IPS DF 6.9 (cell line): ENCODE results near the gene WFDC1.

ENCODE experiments used
- DNase-seq: peaks from one replicate; pipeline ENCODE4 v3.0.0-alpha.2; 2013; ENCODE audit warnings: low read depth, low spot score
- H3K27ac ChIP-seq: one replicate; pipeline ENCODE4 v1.5.1; 2013; ENCODE audit warnings: low read length, control low read depth
- H3K27me3 ChIP-seq: 2 replicates; pipeline ENCODE4 v1.6.1; 2013; ENCODE audit warnings: mild to moderate bottlenecking, low read length; ENCODE audit not compliant: control insufficient read depth, insufficient read depth
- H3K36me3 ChIP-seq: 2 replicates; pipeline ENCODE4 v1.6.1; 2013; ENCODE audit warnings: low read length; ENCODE audit not compliant: control insufficient read depth, insufficient read depth
- H3K4me1 ChIP-seq: 2 replicates; pipeline ENCODE4 v1.6.1; 2013; ENCODE audit warnings: low read length; ENCODE audit not compliant: control insufficient read depth, insufficient read depth
- H3K4me3 ChIP-seq: 2 replicates; pipeline ENCODE4 v1.5.1; 2013; ENCODE audit warnings: mild to moderate bottlenecking, low read length
- H3K9me3 ChIP-seq: 2 replicates; pipeline ENCODE4 v1.6.1; 2013; ENCODE audit warnings: low read length, inconsistent platforms; ENCODE audit not compliant: control insufficient read depth, insufficient read depth
- WGBS: extraction: QIAGEN DNeasy Blood & Tissue Kit; methylation state at CpG from one replicate; pipeline ENCODE4 v1.1.7; 2013; ENCODE audit warnings: mixed read lengths, missing lambda C conversion rate; ENCODE audit not compliant: insufficient read length, insufficient coverage; 5-methylcytosine and 5-hydroxymethylcytosine counted together

The WFDC1 gene

GRCh38 chr16:84259691-84260090 is 35.0 kb upstream of the WFDC1 start:
- WGBS, result no CpG with 5 or more reads among the region's 3 CpGs
- no peak overlapping the region for H3K27ac ChIP-seq
- no peaks in the 10 kb centered on the region for H3K9me3 ChIP-seq

GRCh38 chr16:84260766-84261554 is 33.7 kb upstream of the WFDC1 start:
- H3K36me3 ChIP-seq, result no peaks in the 10 kb centered on the region
- DNase-seq, result no peak
- H3K9me3 ChIP-seq, result no peaks in the 10 kb centered on the region
- H3K4me3 ChIP-seq, result no peak overlapping the region
- no peak overlapping the region for H3K27ac ChIP-seq
- no peaks in the 10 kb centered on the region for H3K27me3 ChIP-seq
- WGBS, result no CpG with 5 or more reads among the region's 23 CpGs
- H3K4me1 ChIP-seq, result no peaks in the 10 kb centered on the region

More at GRCh38 chr16:84259691-84260090, 35.0 kb upstream of the WFDC1 start:
- DNase-seq, result no peak
- Histone ChIP-seq H3K4me3 (no peak overlapping the region), H3K27me3 (no peaks in the 10 kb centered on the region), H3K36me3 (no peaks in the 10 kb centered on the region), H3K4me1 (no peaks in the 10 kb centered on the region)

- H3K4me3 ChIP-seq, result no peak overlapping the region
- H3K27me3 ChIP-seq, result no peaks in the 10 kb centered on the region
- H3K4me1 ChIP-seq, result peaks cover 2% of the 10 kb centered on the region; the same call in 1 of the 2 replicates
- no peaks in the 10 kb centered on the region for H3K36me3 ChIP-seq
- no peaks in the 10 kb centered on the region for H3K9me3 ChIP-seq
- no CpG with 5 or more reads among the region's 4 CpGs for WGBS
- no peak overlapping the region for H3K27ac ChIP-seq
- no peak for DNase-seq
These were observed 32.6 kb upstream of the WFDC1 start for GRCh38 chr16:84262031-84262430.

- DNase-seq, result no peak
- Histone ChIP-seq H3K27me3 (no peaks in the 10 kb centered on the region), H3K9me3 (no peaks in the 10 kb centered on the region), H3K4me3 (no peak overlapping the region), H3K36me3 (no peaks in the 10 kb centered on the region), H3K27ac (no peak overlapping the region), H3K4me1 (peaks cover 2% of the 10 kb centered on the region; the same call in 1 of the 2 replicates)
- no CpG with 5 or more reads among the region's 3 CpGs for whole genome bisulfite sequencing
These were observed 31.7 kb upstream of the WFDC1 start for GRCh38 chr16:84262939-84263338.

- no peaks in the 10 kb centered on the region for H3K27me3 ChIP-seq
- H3K9me3 ChIP-seq, result no peaks in the 10 kb centered on the region
- H3K4me3 ChIP-seq, result no peak overlapping the region
- H3K4me1 ChIP-seq, result peaks cover 2% of the 10 kb centered on the region
- no CpG with 5 or more reads among the region's 4 CpGs for WGBS
- DNase-seq, result peak; percentile 63
- H3K36me3 ChIP-seq, result no peaks in the 10 kb centered on the region
- H3K27ac ChIP-seq, result no peak overlapping the region
These were observed 28.2 kb upstream of the WFDC1 start for GRCh38 chr16:84266451-84266850.

- WGBS, result no CpG with 5 or more reads among the region's 4 CpGs
- Histone ChIP-seq H3K36me3 (no peaks in the 10 kb centered on the region), H3K9me3 (no peaks in the 10 kb centered on the region), H3K27ac (no peak overlapping the region), H3K4me1 (peaks cover 2% of the 10 kb centered on the region), H3K27me3 (no peaks in the 10 kb centered on the region), H3K4me3 (no peak overlapping the region)
- DNase-seq, result no peak
These were observed 27.3 kb upstream of the WFDC1 start for GRCh38 chr16:84267380-84267779.

- H3K27me3 ChIP-seq, result no peaks in the 10 kb centered on the region
- no peak overlapping the region for H3K4me3 ChIP-seq
- DNase-seq, result no peak
- WGBS, result no CpG with 5 or more reads among the region's 18 CpGs
- no peaks in the 10 kb centered on the region for H3K36me3 ChIP-seq
- no peak overlapping the region for H3K27ac ChIP-seq
- peaks cover 2% of the 10 kb centered on the region for H3K4me1 ChIP-seq
- H3K9me3 ChIP-seq, result no peaks in the 10 kb centered on the region
These were observed 26.2 kb upstream of the WFDC1 start for GRCh38 chr16:84268291-84269040.

- DNase-seq, result no peak
- H3K4me3 ChIP-seq, result no peak overlapping the region
- no CpG with 5 or more reads among the region's 9 CpGs for whole genome bisulfite sequencing
- H3K4me1 ChIP-seq, result peaks cover 2% of the 10 kb centered on the region
- no peak overlapping the region for H3K27ac ChIP-seq
- no peaks in the 10 kb centered on the region for H3K9me3 ChIP-seq
- H3K27me3 ChIP-seq, result no peaks in the 10 kb centered on the region
- no peaks in the 10 kb centered on the region for H3K36me3 ChIP-seq
These were observed 24.6 kb upstream of the WFDC1 start for GRCh38 chr16:84270071-84270470.

- WGBS, result no CpG with 5 or more reads among the region's 10 CpGs
- H3K4me1 ChIP-seq, result peaks cover 2% of the 10 kb centered on the region
- H3K9me3 ChIP-seq, result no peaks in the 10 kb centered on the region
- H3K36me3 ChIP-seq, result no peaks in the 10 kb centered on the region
- H3K4me3 ChIP-seq, result no peak overlapping the region
- H3K27me3 ChIP-seq, result no peaks in the 10 kb centered on the region
- DNase-seq, result no peak
- no peak overlapping the region for H3K27ac ChIP-seq
These were observed 24.1 kb upstream of the WFDC1 start for GRCh38 chr16:84270531-84270930.

- no peak for DNase-seq
- no peaks in the 10 kb centered on the region for H3K9me3 ChIP-seq
- no peak overlapping the region for H3K4me3 ChIP-seq
- no CpG with 5 or more reads among the region's 1 CpG for WGBS
- peaks cover 2% of the 10 kb centered on the region for H3K4me1 ChIP-seq
- H3K36me3 ChIP-seq, result no peaks in the 10 kb centered on the region
- H3K27ac ChIP-seq, result no peak overlapping the region
- H3K27me3 ChIP-seq, result no peaks in the 10 kb centered on the region
These were observed 23.6 kb upstream of the WFDC1 start for GRCh38 chr16:84271037-84271436.
